ENCODE results near the gene CPVL.

The CPVL gene

DNA sequence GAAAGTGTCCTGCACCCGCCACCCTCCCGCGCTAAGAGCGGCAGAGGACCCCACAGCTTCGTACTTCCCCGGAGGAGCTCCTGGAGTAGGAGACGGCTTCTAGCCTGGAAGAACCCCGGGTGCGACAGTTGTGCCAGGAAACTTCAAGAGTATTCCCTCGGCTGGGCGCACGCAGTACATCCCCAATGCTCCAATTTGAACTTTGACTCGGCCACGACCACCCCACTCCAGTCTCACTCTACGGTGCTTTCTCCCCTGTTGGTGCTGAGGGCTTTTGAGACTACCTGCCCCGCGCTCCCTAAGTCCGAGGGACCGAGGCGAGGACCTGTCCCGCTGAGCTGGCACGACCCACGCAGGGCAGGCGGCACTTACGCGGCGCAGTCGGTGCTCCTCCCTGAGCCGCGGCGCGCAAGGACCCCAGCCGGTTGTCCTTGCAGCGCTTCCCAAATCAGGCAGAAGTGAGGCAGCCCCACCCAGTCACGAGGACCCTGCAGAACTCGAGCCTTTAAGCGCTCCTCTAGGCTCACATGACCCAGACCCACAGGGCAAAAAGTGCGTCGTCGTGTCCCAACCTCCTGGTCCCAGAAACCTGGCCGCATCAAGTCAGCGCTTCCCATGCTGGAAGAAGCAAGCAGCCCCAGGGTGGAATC lies at the start of gene CPVL:
Gene CPVL, minus strand, starts transcription at position 481 of the 650 bp plus-strand sequence. CDS start 25,476 bp downstream, outside the sequence.
- peak; percentile 33 for DNase-seq (ENCODE audit: low spot score)
- TF ChIP-seq, protein P1, sequence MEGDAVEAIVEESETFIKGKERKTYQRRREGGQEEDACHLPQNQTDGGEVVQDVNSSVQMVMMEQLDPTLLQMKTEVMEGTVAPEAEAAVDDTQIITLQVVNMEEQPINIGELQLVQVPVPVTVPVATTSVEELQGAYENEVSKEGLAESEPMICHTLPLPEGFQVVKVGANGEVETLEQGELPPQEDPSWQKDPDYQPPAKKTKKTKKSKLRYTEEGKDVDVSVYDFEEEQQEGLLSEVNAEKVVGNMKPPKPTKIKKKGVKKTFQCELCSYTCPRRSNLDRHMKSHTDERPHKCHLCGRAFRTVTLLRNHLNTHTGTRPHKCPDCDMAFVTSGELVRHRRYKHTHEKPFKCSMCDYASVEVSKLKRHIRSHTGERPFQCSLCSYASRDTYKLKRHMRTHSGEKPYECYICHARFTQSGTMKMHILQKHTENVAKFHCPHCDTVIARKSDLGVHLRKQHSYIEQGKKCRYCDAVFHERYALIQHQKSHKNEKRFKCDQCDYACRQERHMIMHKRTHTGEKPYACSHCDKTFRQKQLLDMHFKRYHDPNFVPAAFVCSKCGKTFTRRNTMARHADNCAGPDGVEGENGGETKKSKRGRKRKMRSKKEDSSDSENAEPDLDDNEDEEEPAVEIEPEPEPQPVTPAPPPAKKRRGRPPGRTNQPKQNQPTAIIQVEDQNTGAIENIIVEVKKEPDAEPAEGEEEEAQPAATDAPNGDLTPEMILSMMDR (conservative IDR thresholded peaks at IDR 0.05; ENCODE audit: low read depth) = no peak
- H3K27ac ChIP-seq = no peak within 1 kb of the TSS
- ChIA-PET POLR2A (ENCODE audit: low non-redundant PET) (no interaction called here), CTCF (interaction anchor here (0.8 to 1.7 kb wide), 3 partner anchors 10 to 189 kb away, joined by 3 to 6 read pairs (median 3); no protein-coding TSS in a partner anchor)

DNA sequence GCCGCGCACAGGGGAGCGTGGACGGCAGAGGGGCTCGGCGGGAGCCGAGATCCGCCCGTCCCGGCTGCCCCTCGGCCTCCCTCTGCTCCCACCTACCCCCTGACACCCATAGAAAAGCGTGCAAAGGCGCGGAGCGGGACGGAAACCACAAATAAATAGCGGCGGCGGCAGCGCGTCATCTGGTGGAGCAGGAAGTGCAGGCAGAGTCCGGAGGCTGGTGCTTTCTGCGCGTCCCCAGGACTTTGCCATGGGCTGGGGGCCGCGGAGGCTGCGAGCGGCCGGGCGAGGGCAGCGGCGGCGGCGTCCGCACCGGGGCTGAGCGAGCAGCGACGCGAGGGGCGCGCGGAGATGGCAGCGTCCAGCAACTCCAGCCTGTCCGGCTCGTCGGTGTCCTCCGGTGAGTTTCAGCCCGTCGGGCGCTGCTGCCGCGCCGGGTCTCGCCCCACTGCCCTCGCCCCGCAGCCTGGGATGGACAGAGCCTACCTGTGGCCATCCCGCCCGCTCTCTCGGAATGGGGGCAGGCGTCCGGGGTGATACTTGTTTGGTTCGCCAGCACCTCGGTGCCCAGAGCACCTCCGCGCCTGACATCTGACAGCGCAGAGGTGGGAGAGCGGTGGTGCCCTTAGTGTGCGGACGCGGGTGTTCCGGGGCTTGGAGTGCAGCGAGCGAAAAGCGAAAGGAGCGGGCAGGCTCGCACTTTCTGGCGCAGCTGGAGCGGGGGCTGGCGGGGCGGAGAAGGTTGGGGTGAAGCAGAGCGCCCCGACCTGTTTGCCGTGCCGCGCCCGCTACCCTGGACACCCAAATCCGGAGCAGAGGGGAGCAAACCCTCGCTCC lies 48.5 kb upstream of the CPVL start, which contains the start of gene CHN2:
Gene CHN2, plus strand, starts transcription at position 182 of the 834 bp plus-strand sequence.
- CTCF ChIA-PET = interaction anchor here (0.6 to 0.9 kb wide), 4 partner anchors 81 to 1495 kb away, joined by 3 read pairs; no protein-coding TSS in a partner anchor
- DNase-seq (ENCODE audit: low spot score) = peak; percentile 51
- no peak within 1 kb of the TSS for H3K27ac ChIP-seq
- POLR2A ChIA-PET (ENCODE audit: low non-redundant PET) = no interaction called here
- TF ChIP-seq, protein P1 (conservative IDR thresholded peaks at IDR 0.05; ENCODE audit: low read depth) = peak; percentile 30; the same call in 1 of the 2 replicates

DNA sequence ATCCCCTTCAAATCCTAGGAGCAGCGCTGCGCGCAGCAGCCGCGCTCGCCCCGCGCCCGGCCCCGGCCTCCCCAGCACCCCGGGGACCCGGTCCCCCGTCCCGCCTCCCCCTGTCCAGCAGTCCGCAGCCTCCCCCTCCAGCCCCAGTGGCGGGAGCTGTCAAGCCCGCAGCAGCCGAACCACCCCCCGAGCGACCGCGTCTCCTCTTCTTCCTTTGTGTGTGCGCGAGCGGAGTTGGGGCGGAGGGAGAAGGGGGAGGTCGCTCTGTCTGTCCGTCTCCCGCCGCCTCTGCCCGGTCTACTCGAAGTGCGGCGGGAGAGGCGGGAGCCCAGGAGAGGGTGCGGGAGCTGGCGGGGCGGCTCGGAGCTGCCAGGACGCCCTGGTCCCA lies 47.9 kb upstream of the CPVL start:
- H3K27ac ChIP-seq = no peak overlapping the region
- peak; percentile 17 for DNase-seq (ENCODE audit: low spot score)
- ChIA-PET POLR2A (ENCODE audit: low non-redundant PET) (no interaction called here), CTCF (interaction anchor here (0.6 to 0.9 kb wide), 3 partner anchors 81 to 1495 kb away, joined by 3 read pairs; no protein-coding TSS in a partner anchor)
- TF ChIP-seq, protein P1 (conservative IDR thresholded peaks at IDR 0.05; ENCODE audit: low read depth) = no peak

DNA sequence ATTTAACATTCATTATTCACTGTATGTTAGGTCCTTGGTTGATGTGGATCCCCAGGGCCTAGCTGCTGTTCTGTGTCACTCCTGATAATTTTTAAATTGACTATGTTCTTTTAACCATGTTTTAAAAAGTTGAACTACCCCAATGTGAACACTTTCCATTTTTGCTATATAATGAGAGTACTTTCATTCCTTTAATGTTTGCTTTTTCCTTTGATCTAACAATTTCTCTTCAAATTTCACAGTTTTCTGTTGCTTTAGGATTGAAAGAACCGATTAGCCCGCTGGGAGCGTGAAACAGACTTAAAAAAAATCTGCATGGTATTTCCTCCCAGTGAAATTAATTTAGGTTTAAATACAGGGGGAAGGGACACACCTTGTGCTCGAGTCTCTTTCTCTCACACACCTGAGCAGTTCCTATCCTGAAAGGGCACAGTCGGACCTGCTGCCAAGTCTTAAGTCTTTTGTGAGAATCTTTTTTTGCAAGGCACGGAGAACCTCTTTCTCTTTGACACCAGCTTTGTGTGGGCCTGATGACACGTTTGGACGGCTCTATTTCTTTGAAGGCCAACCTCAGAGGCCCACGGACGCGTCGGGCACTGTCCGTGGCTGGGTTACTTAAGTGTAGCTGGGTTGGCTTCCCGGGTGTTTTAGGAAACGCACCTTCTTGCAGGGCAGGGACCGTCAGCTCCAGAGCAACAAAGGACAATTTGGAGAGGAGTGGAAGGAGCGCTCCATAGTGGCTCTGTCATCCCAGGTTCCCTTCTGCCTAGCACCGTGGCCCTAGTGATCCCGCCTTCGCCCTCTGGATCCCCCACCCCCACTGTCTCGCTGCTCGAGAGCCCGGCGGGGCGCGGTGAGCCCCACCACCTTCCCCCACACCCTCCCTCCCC lies 47.2 kb upstream of the CPVL start:
- no peak for DNase-seq (ENCODE audit: low spot score)
- H3K27ac ChIP-seq = no peak overlapping the region
- CTCF ChIA-PET = no interaction called here
- TF ChIP-seq, protein P1 (conservative IDR thresholded peaks at IDR 0.05; ENCODE audit: low read depth) = no peak
- POLR2A ChIA-PET (ENCODE audit: low non-redundant PET) = no interaction called here

DNA sequence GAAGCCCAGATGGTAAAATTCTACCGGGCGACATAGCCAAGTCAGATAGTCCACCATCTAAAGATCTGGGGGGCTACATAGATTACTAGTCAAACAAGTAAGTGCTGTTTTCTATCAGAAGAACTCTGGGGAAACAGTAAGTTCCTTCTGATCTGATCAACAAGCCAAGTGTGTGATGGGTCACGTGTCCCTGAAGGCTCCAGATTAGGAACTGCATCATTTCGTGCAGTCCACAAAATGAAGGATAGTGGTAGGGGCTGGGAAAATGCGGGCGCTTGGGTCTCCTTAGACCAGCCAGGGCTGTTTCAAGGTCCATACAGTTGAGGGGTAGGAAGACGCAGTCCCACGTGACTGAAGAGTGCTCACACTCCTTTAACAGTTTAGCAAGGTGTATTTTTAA lies 46.5 kb upstream of the CPVL start:
- CTCF ChIA-PET = no interaction called here
- POLR2A ChIA-PET (ENCODE audit: low non-redundant PET) = no interaction called here
- TF ChIP-seq, protein P1 (conservative IDR thresholded peaks at IDR 0.05; ENCODE audit: low read depth) = no peak
- H3K27ac ChIP-seq = no peak overlapping the region
- no peak for DNase-seq (ENCODE audit: low spot score)

DNA sequence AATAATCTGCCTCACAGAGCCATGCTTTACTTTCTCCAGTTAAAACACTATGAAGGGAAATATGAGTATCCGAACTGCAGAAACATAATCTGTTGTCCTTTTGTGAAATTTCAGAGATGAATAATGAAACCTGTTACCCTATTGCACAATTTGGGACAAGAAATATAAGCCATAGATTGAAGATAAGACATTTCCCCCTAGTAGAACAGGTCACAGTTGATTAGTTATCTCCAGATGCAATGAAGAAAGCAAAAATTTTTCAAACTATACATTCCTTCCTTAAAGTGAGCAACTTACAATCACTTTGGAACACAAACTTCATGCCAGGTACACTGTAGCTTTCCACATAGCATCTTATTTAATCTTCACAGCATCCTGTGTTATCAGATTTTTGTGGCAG lies 46.0 kb upstream of the CPVL start:
- ChIA-PET CTCF (no interaction called here), POLR2A (ENCODE audit: low non-redundant PET) (no interaction called here)
- H3K27ac ChIP-seq = no peak overlapping the region
- DNase-seq (ENCODE audit: low spot score) = no peak
- TF ChIP-seq, protein P1 (conservative IDR thresholded peaks at IDR 0.05; ENCODE audit: low read depth) = no peak
